HCT116 (cell line): Measurements from ENCODE around the gene PAPOLB. TPM values are rescaled to one million over a fixed set of nuclear protein-coding genes. Genes with fewer than 3 reads are reported as not detected.

Source experiments
- ATAC-seq: fragments of 200-7000 bp; cut with Tn5 transposase; 2 replicates; pipeline ENCODE4 v1.9.1; 2020; ENCODE audit warnings: mild to moderate bottlenecking, moderate library complexity
- BruUV-seq: library from RNA; stranded (reverse); fragments of 400-500 nt; replicated peaks from 2 replicates; lab custom pipeline; 2021; lab: Mats Ljungman, UMichigan
- CTCF ChIA-PET: fragments of 300-600 bp; sonication (Branson Sonifier 250); formaldehyde crosslinking; loops from one replicate; lab custom pipeline; 2021; ENCODE audit warnings: antibody characterized with exemption; lab: Charles Lee
- POLR2A ChIA-PET: fragments of 300-600, 350-600 bp; sonication (Branson Sonifier 250); formaldehyde crosslinking; loops from one replicate; lab custom pipeline; 2021; ENCODE audit warnings: antibody characterized with exemption; lab: Charles Lee
- RAD21 ChIA-PET, 2 experiments: fragments of 300-600 bp; sonication (Branson Sonifier 250); formaldehyde crosslinking; loops; one replicate each; lab custom pipeline; 2023; ENCODE audit warnings: low total read pairs in 2 of 2; ENCODE audit not compliant: uncharacterized antibody in 2 of 2, unreplicated experiment in 2 of 2, low non-redundant PET in 1 of 2; lab: Charles Lee
- DNase-seq: peaks from one replicate; pipeline ENCODE4 v3.0.0-alpha.2; 2010; ENCODE audit warnings: low read depth, low spot score
- H2AFZ ChIP-seq: fragments of 200-600 bp; shearing (Covaris generic), sonication (generic); 2 replicates; pipeline ENCODE4 v1.6.1; 2017; ENCODE audit warnings: low read depth, mixed run types, mixed read lengths, antibody characterized with exemption, low read length; ENCODE audit not compliant: poor library complexity, severe bottlenecking
- H3K27ac ChIP-seq: 2 replicates; pipeline ENCODE4 v1.5.1; 2012; ENCODE audit warnings: low read depth, low read length
- H3K27me3 ChIP-seq: fragments of 200-600 bp; sonication (generic); 2 replicates; pipeline ENCODE4 v1.6.1; 2016; ENCODE audit warnings: mixed run types, low read length, mixed read lengths; ENCODE audit not compliant: insufficient read depth
- H3K36me3 ChIP-seq, 2 experiments: fragments of 200-500 bp in 1 of 2; fragments of 200-600 bp in 1 of 2; sonication (Bioruptor generic) in 1 of 2; sonication (generic) in 1 of 2; 2 replicates each; pipeline versions ENCODE4 v1.5.1 to v1.6.1; 2014 to 2016; ENCODE audit warnings: low read length in 2 of 2, inconsistent platforms in 1 of 2, mixed read lengths in 1 of 2, mixed run types in 1 of 2; ENCODE audit not compliant: insufficient read depth in 2 of 2, control insufficient read depth in 1 of 2
- H3K4me1 ChIP-seq, 2 experiments: fragments of 200-600 bp in 1 of 2; sonication (generic) in 1 of 2; 2 replicates each; pipeline versions ENCODE4 v1.5.1 to v1.6.1; 2012 to 2017; ENCODE audit warnings: low read length in 2 of 2, inconsistent platforms in 1 of 2, mild to moderate bottlenecking in 1 of 2, mixed read lengths in 1 of 2, mixed run types in 1 of 2, moderate library complexity in 1 of 2; ENCODE audit not compliant: insufficient read depth in 2 of 2, control insufficient read depth in 1 of 2
- H3K4me2 ChIP-seq: fragments of 200-600 bp; sonication (generic); 2 replicates; pipeline ENCODE4 v1.6.1; 2017; ENCODE audit warnings: mixed run types, low read length, mixed read lengths
- H3K4me3 ChIP-seq, 2 experiments: fragments of 200-600 bp in 1 of 2; sonication (generic) in 1 of 2; replicated peaks in 1 of 2; 2 replicates each; pipeline ENCODE4 v1.5.1; 2011 to 2016; ENCODE audit warnings: low read length in 2 of 2, control low read depth in 1 of 2, low read depth in 1 of 2, mild to moderate bottlenecking in 1 of 2, mixed read lengths in 1 of 2, mixed run types in 1 of 2
- H3K79me2 ChIP-seq: fragments of 200-600 bp; sonication (generic); 2 replicates; pipeline ENCODE4 v1.6.1; 2017; ENCODE audit warnings: mild to moderate bottlenecking, mixed run types, low read length, moderate library complexity, mixed read lengths; ENCODE audit not compliant: insufficient read depth
- H3K9ac ChIP-seq: fragments of 200-600 bp; sonication (generic); 2 replicates; pipeline ENCODE4 v1.6.1; 2016; ENCODE audit warnings: low read length, mixed read lengths
- H3K9me2 ChIP-seq: fragments of 200-600 bp; sonication (generic), shearing (Covaris generic); 2 replicates; pipeline ENCODE4 v1.6.1; 2017; ENCODE audit warnings: mixed run types, mild to moderate bottlenecking, moderate library complexity; ENCODE audit not compliant: insufficient read depth
- H3K9me3 ChIP-seq, 2 experiments: fragments of 200-500 bp in 1 of 2; fragments of 200-600 bp in 1 of 2; sonication (Bioruptor generic) in 1 of 2; sonication (generic) in 1 of 2; 2 replicates each; pipeline ENCODE4 v1.6.1; 2014 to 2017; ENCODE audit warnings: low read length in 2 of 2, mixed read lengths in 2 of 2, inconsistent platforms in 1 of 2, low read depth in 1 of 2, mild to moderate bottlenecking in 1 of 2, mixed run types in 1 of 2, moderate library complexity in 1 of 2; ENCODE audit not compliant: control insufficient read depth in 1 of 2, insufficient read depth in 1 of 2
- H4K20me1 ChIP-seq: fragments of 200-600 bp; sonication (generic), shearing (Covaris generic); 2 replicates; pipeline ENCODE4 v1.6.1; 2017; ENCODE audit warnings: mixed run types, mild to moderate bottlenecking, moderate library complexity; ENCODE audit not compliant: insufficient read depth
- CBX3 ChIP-seq: IDR thresholded peaks from 2 replicates; pipeline ENCODE4 v1.6.1; 2012; ENCODE audit warnings: low read depth
- CEBPB ChIP-seq: IDR thresholded peaks from 2 replicates; pipeline ENCODE4 v1.6.1; 2012; ENCODE audit warnings: low read depth
- EZH2 ChIP-seq: fragments of 200-600 bp; sonication (generic); IDR thresholded peaks from 2 replicates; pipeline ENCODE4 v1.6.1; 2017; ENCODE audit warnings: antibody characterized with exemption, mixed run types
- JUND ChIP-seq: IDR thresholded peaks from 2 replicates; pipeline ENCODE4 v1.6.1; 2012
- POLR2A ChIP-seq: IDR thresholded peaks from 2 replicates; pipeline ENCODE4 v1.7.0; 2011; ENCODE audit warnings: borderline replicate concordance; ENCODE audit not compliant: insufficient read depth, insufficient read length; ENCODE audit errors: extremely low read depth
- POLR2AphosphoS5 ChIP-seq: IDR thresholded peaks from 2 replicates; pipeline ENCODE4 v1.6.1; 2011; ENCODE audit warnings: mild to moderate bottlenecking, low read depth, low read length, moderate library complexity
- SP1 ChIP-seq: IDR thresholded peaks from 2 replicates; pipeline ENCODE4 v1.6.1; 2012; ENCODE audit warnings: low read depth
- SRF ChIP-seq: IDR thresholded peaks from 2 replicates; pipeline ENCODE4 v1.6.1; 2012; ENCODE audit warnings: low read depth
- TCF7L2 ChIP-seq: IDR thresholded peaks from 2 replicates; pipeline ENCODE4 v1.7.0; 2011; ENCODE audit warnings: borderline replicate concordance, inconsistent platforms; ENCODE audit not compliant: insufficient read depth, insufficient read length; ENCODE audit errors: extremely low read depth
- ZFX ChIP-seq: fragments of 450-650 bp; IDR thresholded peaks from 2 replicates; pipeline ENCODE4 v1.6.1; 2017
- ZNF274 ChIP-seq: fragments of 200-500 bp; sonication (Bioruptor generic); IDR thresholded peaks from 2 replicates; pipeline ENCODE4 v1.6.1; 2014; ENCODE audit warnings: mild to moderate bottlenecking, low read depth, low read length, inconsistent platforms
- intact Hi-C: fragments of 100-400 bp; cut with micrococcal nuclease; formaldehyde crosslinking; loops from 2 replicates; pipeline ENCODE4 v1.10.0; 2022
- total RNA-seq: library from RNA; stranded (reverse); gene quantifications from one replicate; pipeline ENCODE4 v1.2.1, GENCODE V29; 2021; ENCODE audit not compliant: unreplicated experiment
- TF ChIP-seq, protein P1 (sequence below): IDR thresholded peaks from 2 replicates; pipeline ENCODE4 v1.6.1; 2012
- TF ChIP-seq, protein P2 (sequence below): IDR thresholded peaks from 2 replicates; pipeline ENCODE4 v1.6.1; 2011; ENCODE audit warnings: mild to moderate bottlenecking, low read length, moderate library complexity; ENCODE audit not compliant: insufficient replicate concordance; ENCODE audit errors: extremely low read depth
- TF ChIP-seq, protein P3 (sequence below): IDR thresholded peaks from 2 replicates; pipeline ENCODE4 v1.6.1; 2012

The PAPOLB gene
- total RNA-seq, 1 experiment from 2014 or later, result 0.20 TPM

DNA sequence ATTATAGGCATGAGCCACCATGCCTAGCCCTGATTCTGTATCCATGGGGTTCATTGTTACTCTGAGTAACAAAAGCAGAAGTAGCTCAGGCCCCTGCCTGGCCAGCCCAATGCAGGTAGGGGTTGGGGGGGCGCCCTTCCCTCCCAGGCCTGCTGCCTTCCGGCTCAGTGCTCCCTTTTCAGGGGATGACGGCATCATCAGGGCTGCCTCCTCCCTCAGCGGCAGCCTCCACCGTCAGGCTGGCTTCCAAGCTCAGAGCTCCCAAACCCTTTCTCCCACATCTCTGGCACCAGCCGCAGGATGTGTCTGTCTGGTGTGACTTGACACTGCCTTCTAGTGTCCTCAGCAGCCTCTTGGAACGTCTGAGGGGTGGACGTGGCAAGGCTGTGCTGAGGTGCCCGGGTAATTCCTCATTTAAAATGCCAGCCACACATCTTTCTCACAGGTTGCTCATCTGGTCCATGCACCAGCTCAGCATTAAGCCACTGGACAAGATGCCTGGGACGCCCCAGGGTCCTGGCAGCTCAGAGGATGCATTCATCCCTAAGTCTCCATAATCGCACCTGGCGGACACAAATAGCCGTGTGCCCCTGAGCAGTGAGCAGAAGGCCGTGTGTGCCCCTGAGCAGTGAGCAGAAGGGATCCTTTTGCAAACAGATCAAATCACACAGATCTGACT, 38.2 kb downstream of the PAPOLB start:
- no peak overlapping the region for H3K4me2 ChIP-seq
- H3K36me3 ChIP-seq, result no peaks in the 10 kb centered on the region
- ChIA-PET CTCF (no interaction called here), RAD21 (no interaction called here), POLR2A (no interaction called here)
- TF ChIP-seq, protein P1, sequence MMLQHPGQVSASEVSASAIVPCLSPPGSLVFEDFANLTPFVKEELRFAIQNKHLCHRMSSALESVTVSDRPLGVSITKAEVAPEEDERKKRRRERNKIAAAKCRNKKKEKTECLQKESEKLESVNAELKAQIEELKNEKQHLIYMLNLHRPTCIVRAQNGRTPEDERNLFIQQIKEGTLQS, result no peak
- TF ChIP-seq, protein P2, sequence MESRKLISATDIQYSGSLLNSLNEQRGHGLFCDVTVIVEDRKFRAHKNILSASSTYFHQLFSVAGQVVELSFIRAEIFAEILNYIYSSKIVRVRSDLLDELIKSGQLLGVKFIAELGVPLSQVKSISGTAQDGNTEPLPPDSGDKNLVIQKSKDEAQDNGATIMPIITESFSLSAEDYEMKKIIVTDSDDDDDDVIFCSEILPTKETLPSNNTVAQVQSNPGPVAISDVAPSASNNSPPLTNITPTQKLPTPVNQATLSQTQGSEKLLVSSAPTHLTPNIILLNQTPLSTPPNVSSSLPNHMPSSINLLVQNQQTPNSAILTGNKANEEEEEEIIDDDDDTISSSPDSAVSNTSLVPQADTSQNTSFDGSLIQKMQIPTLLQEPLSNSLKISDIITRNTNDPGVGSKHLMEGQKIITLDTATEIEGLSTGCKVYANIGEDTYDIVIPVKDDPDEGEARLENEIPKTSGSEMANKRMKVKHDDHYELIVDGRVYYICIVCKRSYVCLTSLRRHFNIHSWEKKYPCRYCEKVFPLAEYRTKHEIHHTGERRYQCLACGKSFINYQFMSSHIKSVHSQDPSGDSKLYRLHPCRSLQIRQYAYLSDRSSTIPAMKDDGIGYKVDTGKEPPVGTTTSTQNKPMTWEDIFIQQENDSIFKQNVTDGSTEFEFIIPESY, result no peak
- TF ChIP-seq, protein P3, sequence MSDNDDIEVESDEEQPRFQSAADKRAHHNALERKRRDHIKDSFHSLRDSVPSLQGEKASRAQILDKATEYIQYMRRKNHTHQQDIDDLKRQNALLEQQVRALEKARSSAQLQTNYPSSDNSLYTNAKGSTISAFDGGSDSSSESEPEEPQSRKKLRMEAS, result no peak
- TF ChIP-seq SRF (no peak), EZH2 (no peak), POLR2AphosphoS5 (no peak), ZFX (no peak), ZNF274 (no peak), CEBPB (no peak), SP1 (no peak), JUND (no peak), TCF7L2 (no peak), POLR2A (no peak), CBX3 (no peak)
- no peaks in the 10 kb centered on the region for H3K4me1 ChIP-seq
- H4K20me1 ChIP-seq, result no peaks in the 10 kb centered on the region
- H3K9me2 ChIP-seq, result no peaks in the 10 kb centered on the region
- no peak overlapping the region for H3K27ac ChIP-seq
- no peak overlapping the region for H3K4me3 ChIP-seq
- H3K9me3 ChIP-seq, result no peaks in the 10 kb centered on the region
- intact Hi-C loops, result no loop called here
- BruUV-seq, result no TSS peak
- H3K9ac ChIP-seq, result no peak overlapping the region
- no peaks in the 10 kb centered on the region for H3K79me2 ChIP-seq
- DNase-seq (no peak), ATAC-seq (no peak)
- H2AFZ ChIP-seq, result no peak overlapping the region
- H3K27me3 ChIP-seq, result no peaks in the 10 kb centered on the region
